Aorta (tissue), 5 donors: Measurements from ENCODE around the gene CHI3L1. TPM values are rescaled to one million over a fixed set of nuclear protein-coding genes. Genes with fewer than 3 reads are reported as not detected.

Experiments used
- ATAC-seq: fragments of 200-7000 bp; cut with Tn5 transposase; one replicate; pipeline ENCODE4 v1.9.1; 2022; ENCODE audit warnings: moderate library complexity; ENCODE audit not compliant: low FRiP score
- DNase-seq, 2 donors: peaks; one replicate each; pipeline ENCODE4 v3.0.0-alpha.2; 2020
- H3K27ac ChIP-seq, 2 donors: one replicate each; pipeline ENCODE4 v1.5.1; 2013; ENCODE audit warnings: low read length in 2 of 2, mild to moderate bottlenecking in 2 of 2, moderate library complexity in 2 of 2, control low read depth in 1 of 2, inconsistent platforms in 1 of 2, low read depth in 1 of 2
- H3K27me3 ChIP-seq, 2 donors: one replicate each; pipeline ENCODE4 v1.6.1; 2013; ENCODE audit warnings: control low read depth in 1 of 2, low read length in 1 of 2, mild to moderate bottlenecking in 1 of 2, moderate library complexity in 1 of 2; ENCODE audit not compliant: insufficient read depth in 2 of 2, control insufficient read depth in 1 of 2
- H3K36me3 ChIP-seq, 2 donors: one replicate each; pipeline ENCODE4 v1.6.1; 2013; ENCODE audit warnings: control low read depth in 1 of 2, low read length in 1 of 2, mild to moderate bottlenecking in 1 of 2; ENCODE audit not compliant: insufficient read depth in 2 of 2, control insufficient read depth in 1 of 2
- H3K4me1 ChIP-seq, 2 donors: one replicate each; pipeline ENCODE4 v1.6.1; 2013; ENCODE audit warnings: low read length in 2 of 2, control low read depth in 1 of 2, mild to moderate bottlenecking in 1 of 2, moderate library complexity in 1 of 2; ENCODE audit not compliant: insufficient read depth in 2 of 2, control insufficient read depth in 1 of 2
- H3K4me3 ChIP-seq, 2 donors: one replicate each; pipeline ENCODE4 v1.5.1; 2013; ENCODE audit warnings: low read length in 2 of 2, control low read depth in 1 of 2, mild to moderate bottlenecking in 1 of 2
- H3K9me3 ChIP-seq: one replicate; pipeline ENCODE4 v1.6.1; 2013; ENCODE audit warnings: mild to moderate bottlenecking, low read length; ENCODE audit not compliant: control insufficient read depth
- WGBS, 2 donors: extraction: QIAGEN DNeasy Blood & Tissue Kit; methylation state at CpG; one replicate each; pipeline ENCODE4 v1.1.7; 2013; 5-methylcytosine and 5-hydroxymethylcytosine counted together
- intact Hi-C, 2 donors: fragments of 100-400 bp; cut with DNase I; formaldehyde crosslinking; loops; one replicate each; pipeline versions ENCODE4 v1.14.2 to v1.15.0; 2022
- polyA plus RNA-seq, 2 donors: library from polyadenylated mRNA; stranded (reverse); fragments of 200-250 nt; gene quantifications; one replicate each; pipeline ENCODE4 v1.2.3, GENCODE V29; 2013
- total RNA-seq, 2 donors: library from RNA; stranded (reverse); fragmentation: NEBNext Ultra II Directional; extraction: Animal tissue kit (Norgen Biotek cat#: 25700); gene quantifications; one replicate each; pipeline ENCODE4 v1.2.1, GENCODE V29; 2021
- donor health status: healthy with polysubstance abuse.
- donor health status: Bipolar disorder and iron deficiency.
- donor health status: DM: no; HTN: no; CAD: no.
- donor health status: DM: no; HTN: no; CAD: no.
- donor health status: DM: yes; HTN: yes; CAD: no.

The CHI3L1 gene
- total and polyA plus RNA-seq, 4 donors = 0.87 to 34.2 (median 11.6) TPM

GRCh38 chr1:203170625-203171330 lies 15.7 kb downstream of the CHI3L1 start:
- H3K4me3 ChIP-seq = no peak overlapping the region
- H3K27me3 ChIP-seq = no peaks in the 10 kb centered on the region
- no peaks in the 10 kb centered on the region for H3K4me1 ChIP-seq
- no peaks in the 10 kb centered on the region for H3K36me3 ChIP-seq
- intact Hi-C loops = loop anchor here (5.0 kb wide), 2 partner anchors 128 to 133 kb away; no protein-coding TSS in a partner anchor
- ATAC-seq (no peak), DNase-seq (peak in 1 of 2 donors; percentile 34)
- 81 to 85% methylated on average over 8 of the region's 8 CpGs for WGBS, 2 donors
- H3K9me3 ChIP-seq = no peaks in the 10 kb centered on the region
- H3K27ac ChIP-seq = no peak overlapping the region

- H3K9me3 ChIP-seq = no peaks in the 10 kb centered on the region
- H3K27me3 ChIP-seq = no peaks in the 10 kb centered on the region
- ATAC-seq = no peak
- WGBS, 2 donors = 87 to 89% methylated on average over 21 of the region's 21 CpGs
- DNase-seq = peak in 1 of 2 donors; percentile 70
- H3K4me1 ChIP-seq = no peaks in the 10 kb centered on the region
- H3K27ac ChIP-seq = no peak overlapping the region
- H3K4me3 ChIP-seq = no peak overlapping the region
- intact Hi-C loops = loop anchor here (5.0 to 10.0 kb wide), 3 partner anchors 45 to 133 kb away; no protein-coding TSS in a partner anchor
- no peaks in the 10 kb centered on the region for H3K36me3 ChIP-seq
These were observed 16.6 kb downstream of the CHI3L1 start for GRCh38 chr1:203169770-203170520.

DNA sequence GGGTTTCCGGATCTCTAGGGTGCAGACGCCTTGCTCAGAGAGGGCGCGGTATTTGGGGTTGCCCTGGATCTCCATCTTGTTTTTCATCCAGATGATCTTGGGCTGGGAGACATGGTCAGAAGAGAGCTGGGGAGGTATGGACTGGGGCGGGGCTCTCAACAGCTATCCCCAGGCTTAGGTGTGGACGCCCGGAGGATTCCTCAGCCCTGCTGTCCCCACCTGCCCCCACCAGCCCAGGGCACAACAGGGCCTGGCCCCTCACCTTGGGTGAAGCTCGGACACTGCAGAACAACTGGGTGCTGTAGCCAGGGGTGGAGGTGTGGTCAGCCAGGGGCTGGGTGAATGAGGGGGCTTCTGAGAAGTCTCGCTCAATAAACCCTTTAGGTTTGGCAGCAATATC lies 17.5 kb downstream of the CHI3L1 start:
- ATAC-seq (no peak), DNase-seq (peak in 1 of 2 donors; percentile 31)
- Histone ChIP-seq H3K4me1 (no peaks in the 10 kb centered on the region), H3K36me3 (no peaks in the 10 kb centered on the region), H3K4me3 (no peak overlapping the region), H3K27me3 (no peaks in the 10 kb centered on the region), H3K27ac (no peak overlapping the region), H3K9me3 (no peaks in the 10 kb centered on the region)
- 88 to 94% methylated on average over 9 of the region's 9 CpGs for WGBS, 2 donors
- intact Hi-C loops = loop anchor here in 1 of 2 donors (10.0 kb wide), 1 partner anchor 46 kb away; no protein-coding TSS in a partner anchor

- no peak for ATAC-seq
- 95 to 97% methylated on average over 12 of the region's 12 CpGs for WGBS, 2 donors
- Histone ChIP-seq H3K27me3 (no peaks in the 10 kb centered on the region), H3K4me1 (no peaks in the 10 kb centered on the region), H3K9me3 (no peaks in the 10 kb centered on the region), H3K4me3 (no peak overlapping the region), H3K27ac (no peak overlapping the region), H3K36me3 (no peaks in the 10 kb centered on the region)
- DNase-seq = no peak
- intact Hi-C loops = loop anchor here in 1 of 2 donors (10.0 kb wide), 1 partner anchor 46 kb away; no protein-coding TSS in a partner anchor
These were observed 18.2 kb downstream of the CHI3L1 start for GRCh38 chr1:203168256-203168786.

DNA sequence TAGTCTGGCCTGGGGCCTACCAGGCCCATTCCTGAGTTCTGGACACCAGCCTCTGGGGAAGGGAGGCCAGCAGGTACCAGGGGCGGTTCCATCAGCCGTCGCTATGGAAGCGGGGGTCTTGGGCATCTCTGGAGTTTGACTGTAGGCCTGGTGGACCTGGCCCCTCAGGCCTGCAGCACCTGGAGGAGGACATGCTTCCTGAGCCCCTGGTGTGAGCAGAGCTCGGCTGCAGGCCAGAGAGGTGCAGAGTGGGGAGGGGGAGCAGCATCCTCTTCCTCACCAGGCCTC lies 18.6 kb downstream of the CHI3L1 start:
- DNase-seq (peak in 1 of 2 donors; percentile 51), ATAC-seq (no peak)
- no peaks in the 10 kb centered on the region for H3K27me3 ChIP-seq
- no peak overlapping the region for H3K4me3 ChIP-seq
- no peak overlapping the region for H3K27ac ChIP-seq
- WGBS, 2 donors = 90 to 96% methylated on average over 5 of the region's 5 CpGs
- no peaks in the 10 kb centered on the region for H3K36me3 ChIP-seq
- intact Hi-C loops = loop anchor here in 1 of 2 donors (10.0 kb wide), 1 partner anchor 47 kb away; no protein-coding TSS in a partner anchor
- H3K9me3 ChIP-seq = no peaks in the 10 kb centered on the region
- H3K4me1 ChIP-seq = no peaks in the 10 kb centered on the region

DNA sequence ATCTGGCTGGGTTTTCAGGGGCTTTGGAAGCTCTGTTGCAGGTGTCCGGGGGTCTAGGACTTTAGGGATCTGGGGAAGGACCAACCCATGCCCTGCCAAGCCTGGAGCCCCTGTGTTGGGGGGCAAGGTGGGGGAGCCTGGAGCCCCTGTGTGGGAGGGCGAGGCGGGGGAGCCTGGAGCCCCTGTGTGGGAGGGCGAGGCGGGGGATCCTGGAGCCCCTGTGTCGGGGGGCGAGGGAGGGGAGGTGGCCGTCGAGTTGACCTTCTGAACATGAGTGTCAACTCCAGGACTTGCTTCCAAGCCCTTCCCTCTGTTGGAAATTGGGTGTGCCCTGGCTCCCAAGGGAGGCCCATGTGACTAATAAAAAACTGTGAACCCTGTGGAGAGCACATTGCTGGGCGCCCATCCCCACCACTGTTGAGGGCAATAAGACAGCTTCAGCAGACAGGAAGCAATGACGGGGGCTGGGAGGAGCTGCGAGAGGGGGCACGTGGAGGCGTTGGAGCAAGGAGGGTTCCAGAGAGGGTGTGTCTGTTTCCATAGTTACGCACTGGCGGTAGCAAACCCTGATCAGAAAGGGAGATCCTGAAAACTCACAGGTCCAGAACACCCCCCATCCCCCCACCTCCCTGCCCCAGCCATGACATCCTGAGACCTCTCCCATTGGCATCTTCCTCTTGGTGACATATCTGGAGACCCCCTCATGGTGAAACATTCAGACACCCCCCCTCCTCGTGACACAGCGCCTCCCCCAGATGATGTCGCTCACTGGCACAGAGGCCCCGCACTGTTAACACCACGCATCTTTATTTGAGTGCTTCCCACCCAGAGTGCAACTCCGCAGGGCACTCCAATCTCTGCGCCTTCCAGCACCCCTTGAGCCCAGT lies 19.2 kb downstream of the CHI3L1 start:
- DNase-seq = no peak
- no peaks in the 10 kb centered on the region for H3K36me3 ChIP-seq
- H3K4me3 ChIP-seq = no peak overlapping the region
- no peaks in the 10 kb centered on the region for H3K9me3 ChIP-seq
- intact Hi-C loops = loop anchor here in 1 of 2 donors (10.0 kb wide), 1 partner anchor 48 kb away; no protein-coding TSS in a partner anchor
- ATAC-seq = no peak
- H3K27me3 ChIP-seq = no peaks in the 10 kb centered on the region
- no peak overlapping the region for H3K27ac ChIP-seq
- no peaks in the 10 kb centered on the region for H3K4me1 ChIP-seq
- WGBS, 2 donors = 84 to 89% methylated on average over 23 of the region's 23 CpGs

- DNase-seq (no peak), ATAC-seq (peak; percentile 26)
- no peaks in the 10 kb centered on the region for H3K36me3 ChIP-seq
- 69 to 74% methylated on average over 14 of the region's 14 CpGs for WGBS, 2 donors
- H3K4me3 ChIP-seq = no peak overlapping the region
- H3K9me3 ChIP-seq = no peaks in the 10 kb centered on the region
- H3K4me1 ChIP-seq = no peaks in the 10 kb centered on the region
- no peaks in the 10 kb centered on the region for H3K27me3 ChIP-seq
- intact Hi-C loops = loop anchor here in 1 of 2 donors (10.0 kb wide), 1 partner anchor 48 kb away; no protein-coding TSS in a partner anchor
- no peak overlapping the region for H3K27ac ChIP-seq
These were observed 20.1 kb downstream of the CHI3L1 start for GRCh38 chr1:203166192-203166940.
